Endothelial cell of umbilical vein (primary cell): ENCODE results near the gene ANGPTL4. TPM values are rescaled to one million over a fixed set of nuclear protein-coding genes. Genes with fewer than 3 reads are reported as not detected.

Experiments used
- BruUV-seq: library from RNA; stranded (reverse); fragments of 400-500 nt; replicated peaks from 2 replicates; lab custom pipeline; 2021; lab: Mats Ljungman, UMichigan
- CTCF ChIA-PET: fragments of 300-600, 350-600 bp; sonication (Branson Sonifier 250); formaldehyde crosslinking; loops from one replicate; lab custom pipeline; 2021; ENCODE audit warnings: antibody characterized with exemption, inconsistent platforms; lab: Charles Lee
- POLR2A ChIA-PET: fragments of 300-600, 350-600 bp; sonication (Branson Sonifier 250); formaldehyde crosslinking; loops from one replicate; lab custom pipeline; 2021; ENCODE audit warnings: antibody characterized with exemption, inconsistent platforms; lab: Charles Lee
- DNase-seq: peaks from one replicate; pipeline ENCODE4 v3.0.0-alpha.2; 2011; ENCODE audit warnings: low read depth, low spot score
- FAIRE-seq: peaks from 2 replicates; lab custom pipeline; 2011; peaks lifted over from hg19 to GRCh38; lab: Jason Lieb, UNC
- H2AFZ ChIP-seq: 2 replicates; pipeline ENCODE4 v1.6.0; 2012; ENCODE audit warnings: low read depth, low read length, control low read depth, inconsistent platforms
- H3K27ac ChIP-seq: 2 replicates; pipeline ENCODE4 v1.5.1; 2011; ENCODE audit warnings: low read depth, mild to moderate bottlenecking, control low read depth, low read length, moderate library complexity; ENCODE audit not compliant: insufficient read depth
- H3K27me3 ChIP-seq, 2 experiments: 2 replicates each; pipeline versions ENCODE4 v1.6.0 to v1.6.1; 2011; ENCODE audit warnings: low read length in 2 of 2, mixed read lengths in 1 of 2; ENCODE audit not compliant: control insufficient read depth in 2 of 2, insufficient read depth in 2 of 2
- H3K36me3 ChIP-seq, 2 experiments: 2 replicates in 1 of 2; 3 replicates in 1 of 2; pipeline ENCODE4 v1.5.1; 2011; ENCODE audit warnings: low read length in 2 of 2, mild to moderate bottlenecking in 1 of 2, moderate library complexity in 1 of 2; ENCODE audit not compliant: control insufficient read depth in 2 of 2, insufficient read depth in 2 of 2; ENCODE audit errors: extremely low read depth in 1 of 2
- H3K4me1 ChIP-seq: 3 replicates; pipeline ENCODE4 v1.5.1; 2011; ENCODE audit warnings: mild to moderate bottlenecking, low read length; ENCODE audit not compliant: control insufficient read depth, insufficient read depth; ENCODE audit errors: extremely low read depth
- H3K4me2 ChIP-seq: 2 replicates; pipeline ENCODE4 v1.6.1; 2011; ENCODE audit warnings: low read length, control low read depth, mixed read lengths; ENCODE audit not compliant: insufficient read depth
- H3K4me3 ChIP-seq, 3 experiments: fragments of 200-600 bp in 1 of 3; sonication (generic), shearing (Covaris generic) in 1 of 3; replicated peaks in 1 of 3; 2 replicates each; pipeline ENCODE4 v1.5.1; 2011 to 2016; ENCODE audit warnings: control low read depth in 3 of 3, low read length in 3 of 3, mild to moderate bottlenecking in 2 of 3, inconsistent platforms in 1 of 3, low read depth in 1 of 3, moderate library complexity in 1 of 3; ENCODE audit not compliant: insufficient read depth in 1 of 3
- H3K79me2 ChIP-seq: 2 replicates; pipeline ENCODE4 v1.6.0; 2012; ENCODE audit warnings: low read length, inconsistent platforms; ENCODE audit not compliant: control insufficient read depth, insufficient read depth
- H3K9ac ChIP-seq: replicated peaks from 2 replicates; pipeline ENCODE3; 2011; ENCODE audit warnings: low read length, control low read depth; ENCODE audit not compliant: insufficient read depth; ENCODE audit errors: extremely low read depth
- H3K9me1 ChIP-seq: replicated peaks from 3 replicates; pipeline ENCODE4 v1.6.0; 2011; ENCODE audit warnings: mild to moderate bottlenecking, low read length; ENCODE audit not compliant: control insufficient read depth, insufficient read depth; ENCODE audit errors: extremely low read depth
- H3K9me3 ChIP-seq: replicated peaks from 2 replicates; pipeline ENCODE4 v1.5.1; 2012; ENCODE audit warnings: low read length, inconsistent platforms; ENCODE audit not compliant: control insufficient read depth, insufficient read depth
- H4K20me1 ChIP-seq: replicated peaks from 2 replicates; pipeline ENCODE3; 2011; ENCODE audit warnings: mild to moderate bottlenecking, low read length; ENCODE audit not compliant: control insufficient read depth, insufficient read depth; ENCODE audit errors: extremely low read depth
- CTCF ChIP-seq, 2 donors: IDR thresholded peaks; 1 replicate in 1 of 2; 2 replicates in 1 of 2; pipeline ENCODE4 v1.5.1; 2011; ENCODE audit warnings: low read length in 2 of 2, mild to moderate bottlenecking in 2 of 2, moderate library complexity in 2 of 2, control low read depth in 1 of 2, inconsistent platforms in 1 of 2, low read depth in 1 of 2; ENCODE audit not compliant: insufficient read depth in 1 of 2; ENCODE audit errors: extremely low read depth in 1 of 2
- EZH2 ChIP-seq: IDR thresholded peaks from 2 replicates; pipeline ENCODE4 v1.6.1; 2012; ENCODE audit warnings: borderline replicate concordance, low read depth, mild to moderate bottlenecking, moderate library complexity, low read length, inconsistent platforms; ENCODE audit not compliant: severe bottlenecking
- FOS ChIP-seq: IDR thresholded peaks from 2 replicates; pipeline ENCODE4 v1.6.1; 2011; ENCODE audit warnings: mild to moderate bottlenecking, low read length, moderate library complexity, borderline replicate concordance; ENCODE audit not compliant: insufficient read depth
- GATA2 ChIP-seq: IDR thresholded peaks from 2 replicates; pipeline ENCODE4 v1.7.0; 2011; ENCODE audit warnings: low read depth, mild to moderate bottlenecking, moderate library complexity, mixed read lengths, low read length; ENCODE audit not compliant: insufficient read length, insufficient read depth
- JUN ChIP-seq: IDR thresholded peaks from 2 replicates; pipeline ENCODE4 v1.6.1; 2011; ENCODE audit warnings: borderline replicate concordance, low read depth; ENCODE audit not compliant: insufficient read length, insufficient read depth
- MYC ChIP-seq: IDR thresholded peaks from one replicate; pipeline ENCODE4 v1.6.1; 2011; ENCODE audit warnings: mild to moderate bottlenecking, low read depth, low read length
- POLR2A ChIP-seq: IDR thresholded peaks from 2 replicates; pipeline ENCODE4 v1.6.1; 2012; ENCODE audit warnings: low read depth, mild to moderate bottlenecking, control low read depth, low read length
- POLR2AphosphoS5 ChIP-seq: IDR thresholded peaks from 2 replicates; pipeline ENCODE4 v1.6.1; 2012; ENCODE audit warnings: low read depth, mild to moderate bottlenecking, control low read depth, low read length, moderate library complexity; ENCODE audit not compliant: insufficient read depth
- dilution Hi-C: fragments of 300-500 bp; cut with MboI; formaldehyde crosslinking; loops from one replicate; pipeline ENCODE4 v1.15.0; 2019; ENCODE audit warnings: low sequenced_read_pairs; ENCODE audit not compliant: extremely low pct_ligation_motif_present
- intact Hi-C: fragments of 100-400 bp; cut with micrococcal nuclease; formaldehyde crosslinking; loops from one replicate; pipeline ENCODE4 v1.10.0; 2022
- polyA plus RNA-seq, 4 experiments: library from polyadenylated mRNA; depleted of rRNA in 3 of 4; stranded (reverse) in 3 of 4; unstranded in 1 of 4; fragments of >200 nt; gene quantifications; 2 replicates each; pipeline versions ENCODE4 v1.2.1 to v1.2.3, GENCODE V29; 2011 to 2012; ENCODE audit warnings: missing spikeins in 1 of 4
- total RNA-seq: library from RNA; stranded (reverse); gene quantifications from 2 replicates; pipeline ENCODE4 v1.2.3, GENCODE V29; 2021
- TF ChIP-seq, protein P1 (sequence below): IDR thresholded peaks from 2 replicates; pipeline ENCODE4 v1.6.1; 2011; ENCODE audit not compliant: insufficient read depth, insufficient read length

ANGPTL4 gene
- total and polyA plus RNA-seq, 2 donors (not counting 3 experiments of a cell fraction or from before 2014, with no cell fraction given) = 3.9 to 14.1 TPM

DNA sequence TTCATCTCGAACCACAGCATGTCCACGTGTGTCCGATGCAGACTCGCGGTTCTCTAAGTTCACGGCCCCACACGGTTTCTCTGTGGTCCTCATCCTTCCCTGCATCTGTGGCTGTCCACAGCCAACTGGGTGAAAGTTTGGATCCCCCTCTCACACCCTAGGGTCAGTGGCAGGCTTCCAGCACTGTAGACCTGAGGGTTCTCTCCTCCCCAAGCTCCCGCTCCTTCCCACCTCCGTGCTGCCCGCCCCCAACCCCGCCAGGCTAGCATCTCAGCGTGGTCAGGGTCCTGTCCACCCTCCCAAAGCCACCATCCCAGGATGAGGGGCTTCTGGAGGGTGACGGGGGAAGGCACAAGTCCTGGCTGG is 3.0 kb downstream of the ANGPTL4 start:
- FAIRE-seq = no peak
- CTCF ChIA-PET = interaction anchor here (1.3 to 2.1 kb wide), 5 partner anchors 10 to 46 kb away, joined by 3 to 30 read pairs (median 6); partner anchors contain the start of gene MARCHF2
- no peak overlapping the region for H3K4me3 ChIP-seq

More for the DNA sequence above, 3.0 kb downstream of the ANGPTL4 start:
- Histone ChIP-seq H3K9me1 (no peaks in the 10 kb centered on the region), H3K27ac (peak overlapping the region; percentile 22), H2AFZ (no peak overlapping the region), H3K9ac (no peak overlapping the region), H3K27me3 (no peaks in the 10 kb centered on the region), H4K20me1 (no peaks in the 10 kb centered on the region), H3K9me3 (no peaks in the 10 kb centered on the region), H3K4me1 (peaks cover 30% of the 10 kb centered on the region), H3K79me2 (no peaks in the 10 kb centered on the region), H3K4me2 (no peak overlapping the region), H3K36me3 (no peaks in the 10 kb centered on the region)
- dilution Hi-C loops = no loop called here
- DNase-seq = no peak
- no TSS peak for BruUV-seq
- TF ChIP-seq CTCF (IDR thresholded peaks at IDR 0.05; ENCODE audit: extremely low read depth in 1 of 2, insufficient read depth in 1 of 2, low read depth in 1 of 2, low read length in 2 of 2) = no peak
- no peak for TF ChIP-seq POLR2A
- no peak for TF ChIP-seq EZH2
- TF ChIP-seq GATA2 = no peak
- no peak for TF ChIP-seq JUN
- no peak for TF ChIP-seq FOS
- no peak for TF ChIP-seq POLR2AphosphoS5
- TF ChIP-seq MYC = no peak
- TF ChIP-seq, protein P1, sequence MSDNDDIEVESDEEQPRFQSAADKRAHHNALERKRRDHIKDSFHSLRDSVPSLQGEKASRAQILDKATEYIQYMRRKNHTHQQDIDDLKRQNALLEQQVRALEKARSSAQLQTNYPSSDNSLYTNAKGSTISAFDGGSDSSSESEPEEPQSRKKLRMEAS = no peak
- POLR2A ChIA-PET = interaction anchor here (1.6 kb wide), 1 partner anchor 24 kb away, joined by 4 read pairs; no protein-coding TSS in a partner anchor
- intact Hi-C loops = loop anchor here (1.0 kb wide), 3 partner anchors 12 to 28 kb away; partner anchors contain the start of gene RAB11B
